A549 (cell line): ENCODE data around the gene PPL.

Experiments used
- CEBPB ChIP-seq, 2 experiments: fragments of >200 bp in 1 of 2; sonication (Bioruptor Twin) in 1 of 2; formaldehyde crosslinking in 1 of 2; IDR thresholded peaks; 2 replicates each; pipeline ENCODE4 v1.6.1; 2012 to 2016
- JUN ChIP-seq, 2 experiments: fragments of >200 bp; sonication (Bioruptor Twin); formaldehyde crosslinking; IDR thresholded peaks; 2 replicates in 1 of 2; 3 replicates in 1 of 2; pipeline ENCODE4 v1.6.1; 2016 to 2017
- POLR2A ChIP-seq: IDR thresholded peaks from 2 replicates; pipeline ENCODE4 v1.6.1; 2012; ENCODE audit warnings: mild to moderate bottlenecking, low read length
- RAD21 ChIP-seq, 2 experiments: fragments of >200 bp in 1 of 2; sonication (Bioruptor Twin) in 1 of 2; formaldehyde crosslinking in 1 of 2; IDR thresholded peaks in 1 of 2; conservative IDR thresholded peaks in 1 of 2; 2 replicates in 1 of 2; 3 replicates in 1 of 2; pipeline ENCODE4 v1.6.1; 2012 to 2018; ENCODE audit warnings: inconsistent platforms in 1 of 2
- RNF2 ChIP-seq: fragments of 200-600 bp; sonication (generic); IDR thresholded peaks from 2 replicates; pipeline ENCODE4 v1.6.1; 2016; ENCODE audit warnings: low read depth, mild to moderate bottlenecking, antibody characterized with exemption, moderate library complexity, borderline replicate concordance
- TF ChIP-seq, protein P1 (sequence below): fragments of >200 bp; sonication (Bioruptor Twin); formaldehyde crosslinking; IDR thresholded peaks from 3 replicates; pipeline ENCODE4 v1.5.1; 2016

DNA sequence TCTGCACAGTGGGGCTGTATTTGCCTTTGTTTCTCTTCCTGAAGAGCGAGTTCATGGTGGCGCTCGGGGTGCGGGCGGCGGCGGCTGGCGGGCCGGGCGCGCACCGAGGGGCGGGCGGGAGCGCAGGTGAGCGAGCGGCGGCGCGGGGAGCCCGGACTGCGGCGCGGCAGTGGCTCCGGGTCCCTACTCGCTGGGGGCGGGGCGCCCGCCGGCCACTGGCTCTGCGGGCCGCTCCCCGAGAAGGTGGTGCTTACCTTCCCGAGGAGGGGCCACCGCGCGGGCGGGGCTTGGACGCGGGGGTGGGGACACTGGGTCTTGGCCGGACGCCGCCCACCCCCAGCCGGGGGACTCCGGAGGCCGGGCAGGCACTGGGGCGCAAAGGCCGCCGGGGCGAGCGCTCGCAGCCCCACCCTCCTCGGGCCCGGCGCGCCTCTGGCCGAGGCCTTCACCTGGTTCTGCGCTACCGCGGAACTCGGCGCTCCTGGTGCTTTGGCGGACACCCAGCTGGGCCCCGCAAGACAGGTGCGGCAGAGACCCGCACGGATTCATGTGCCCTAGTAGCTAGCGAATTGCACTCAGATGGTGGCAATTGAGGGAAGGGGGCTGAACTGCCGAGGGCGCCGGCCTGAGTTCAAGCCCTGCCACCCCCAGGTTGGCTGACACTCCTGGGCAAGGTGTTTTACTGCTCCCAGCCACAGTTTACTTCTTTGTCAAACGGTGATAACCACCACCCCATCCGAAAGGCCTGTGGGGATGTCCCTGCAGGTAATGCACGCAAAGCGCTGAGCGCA lies at the start of gene PPL:
- TF ChIP-seq, protein P1, sequence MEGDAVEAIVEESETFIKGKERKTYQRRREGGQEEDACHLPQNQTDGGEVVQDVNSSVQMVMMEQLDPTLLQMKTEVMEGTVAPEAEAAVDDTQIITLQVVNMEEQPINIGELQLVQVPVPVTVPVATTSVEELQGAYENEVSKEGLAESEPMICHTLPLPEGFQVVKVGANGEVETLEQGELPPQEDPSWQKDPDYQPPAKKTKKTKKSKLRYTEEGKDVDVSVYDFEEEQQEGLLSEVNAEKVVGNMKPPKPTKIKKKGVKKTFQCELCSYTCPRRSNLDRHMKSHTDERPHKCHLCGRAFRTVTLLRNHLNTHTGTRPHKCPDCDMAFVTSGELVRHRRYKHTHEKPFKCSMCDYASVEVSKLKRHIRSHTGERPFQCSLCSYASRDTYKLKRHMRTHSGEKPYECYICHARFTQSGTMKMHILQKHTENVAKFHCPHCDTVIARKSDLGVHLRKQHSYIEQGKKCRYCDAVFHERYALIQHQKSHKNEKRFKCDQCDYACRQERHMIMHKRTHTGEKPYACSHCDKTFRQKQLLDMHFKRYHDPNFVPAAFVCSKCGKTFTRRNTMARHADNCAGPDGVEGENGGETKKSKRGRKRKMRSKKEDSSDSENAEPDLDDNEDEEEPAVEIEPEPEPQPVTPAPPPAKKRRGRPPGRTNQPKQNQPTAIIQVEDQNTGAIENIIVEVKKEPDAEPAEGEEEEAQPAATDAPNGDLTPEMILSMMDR, result no peak
- TF ChIP-seq POLR2A (peak; percentile 6; the same call in 1 of the 2 replicates), JUN (IDR thresholded peaks at IDR 0.05) (no peak), RNF2 (no peak), CEBPB (IDR thresholded peaks at IDR 0.05) (no peak), RAD21 (conservative IDR thresholded peaks at IDR 0.05 in 1 of 2, IDR thresholded peaks at IDR 0.05 in 1 of 2) (no peak)
